Fibroblast of peridontal ligament (primary cell): ENCODE measurements around the gene SPDYC.
"Not testable (repeated sequence)": the region's sequence is repeated elsewhere in the genome, so short reads cannot be mapped to it uniquely, and the experiment has no call there.

ENCODE experiments used
- DNase-seq: peaks from one replicate; pipeline ENCODE4 v3.0.0-alpha.2; 2010; ENCODE audit errors: extremely low read depth

The SPDYC gene

GRCh38 chr11:65169164-65169641 lies 830 bp upstream of the SPDYC start:
- no peak for DNase-seq

- DNase-seq, result no peak
These were observed 2.6 kb downstream of the SPDYC start for GRCh38 chr11:65172600-65172999.

GRCh38 chr11:65174571-65175010 lies 4.6 kb downstream of the SPDYC start:
- not testable (repeated sequence) for DNase-seq

- peak; percentile 39 for DNase-seq
These were observed 11.0 kb downstream of the SPDYC start for GRCh38 chr11:65180877-65181568.

- DNase-seq, result peak; percentile 65
These were observed 11.7 kb downstream of the SPDYC start, which contains the start of gene CAPN1 for GRCh38 chr11:65181569-65182257. Gene CAPN1 (plus strand): TSS chr11:65181928. CDS start chr11:65182702, 774 bp downstream.

GRCh38 chr11:65182258-65183170 lies 12.5 kb downstream of the SPDYC start:
- DNase-seq, result peak; percentile 7

GRCh38 chr11:65183201-65183891 lies 13.3 kb downstream of the SPDYC start:
- DNase-seq, result no peak

GRCh38 chr11:65184146-65184545 lies 14.1 kb downstream of the SPDYC start:
- DNase-seq, result no peak

GRCh38 chr11:65185171-65185570 lies 15.1 kb downstream of the SPDYC start:
- no peak for DNase-seq

- DNase-seq, result no peak
These were observed 15.9 kb downstream of the SPDYC start for GRCh38 chr11:65185869-65186341.

GRCh38 chr11:65186701-65187100 lies 16.7 kb downstream of the SPDYC start:
- no peak for DNase-seq

- DNase-seq, result no peak
These were observed 17.2 kb downstream of the SPDYC start for GRCh38 chr11:65187146-65187675.

- no peak for DNase-seq
These were observed 18.0 kb downstream of the SPDYC start for GRCh38 chr11:65187971-65188461.

- DNase-seq, result no peak
These were observed 18.5 kb downstream of the SPDYC start for GRCh38 chr11:65188486-65188885.

GRCh38 chr11:65189191-65189590 lies 19.2 kb downstream of the SPDYC start:
- DNase-seq, result no peak

GRCh38 chr11:65194564-65194963 lies 24.5 kb downstream of the SPDYC start:
- DNase-seq, result no peak

- no peak for DNase-seq
These were observed 34.1 kb downstream of the SPDYC start for GRCh38 chr11:65204143-65204542.

- peak; percentile 8 for DNase-seq
These were observed 34.9 kb downstream of the SPDYC start for GRCh38 chr11:65204646-65205601.

GRCh38 chr11:65205602-65205967 lies 35.6 kb downstream of the SPDYC start:
- DNase-seq, result no peak

GRCh38 chr11:65206441-65206841 lies 36.4 kb downstream of the SPDYC start:
- DNase-seq, result no peak
